ENCODE data around the gene PDZK1IP1.

The PDZK1IP1 gene, protein sequence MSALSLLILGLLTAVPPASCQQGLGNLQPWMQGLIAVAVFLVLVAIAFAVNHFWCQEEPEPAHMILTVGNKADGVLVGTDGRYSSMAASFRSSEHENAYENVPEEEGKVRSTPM

DNA sequence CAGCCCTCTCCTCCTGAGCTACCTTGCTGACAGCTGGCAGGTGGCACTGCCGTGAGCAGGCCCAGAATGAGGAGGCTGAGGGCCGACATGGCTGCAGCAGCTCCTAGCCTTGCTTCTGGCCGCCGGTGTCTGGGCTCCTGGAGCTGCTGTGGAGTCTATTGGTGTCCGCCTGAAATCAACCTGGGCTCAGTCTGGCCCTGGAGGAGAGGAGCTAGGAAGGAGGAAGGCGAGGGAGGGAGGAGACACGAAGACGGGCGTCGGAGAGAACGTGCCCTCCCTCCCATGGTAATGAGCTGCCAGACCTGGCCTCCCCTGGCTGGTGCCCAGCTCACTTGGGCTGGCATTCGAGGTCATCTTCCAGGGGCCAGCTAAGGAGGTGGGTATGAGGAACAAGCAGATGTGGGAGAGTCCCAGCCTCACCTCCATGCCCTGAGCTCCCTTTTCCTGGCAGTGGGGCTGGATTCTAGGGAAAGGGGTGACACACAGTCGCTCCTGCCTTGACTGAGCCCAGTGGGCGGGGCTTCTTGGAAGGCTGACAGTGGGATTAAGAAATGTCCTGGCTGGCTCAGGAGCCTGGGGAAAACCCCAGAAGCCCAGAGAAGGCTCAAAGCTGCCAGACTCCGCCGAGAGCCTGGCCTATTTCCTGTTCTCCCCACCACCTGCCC is at the start of gene PDZK1IP1:
Gene PDZK1IP1 (minus strand): TSS at position 193 of the 665 bp plus-strand sequence. CDS start 104 bp downstream, at position 89.
- H3K36me3 Mint-ChIP-seq (ENCODE audit: low read depth): no peaks in the 10 kb centered on the region
- peaks cover 20% of the 10 kb centered on the region for H3K27me3 Mint-ChIP-seq
- H3K9me3 Mint-ChIP-seq: no peaks in the 10 kb centered on the region
- no peak within 1 kb of the TSS for H3K4me3 Mint-ChIP-seq
- peaks cover 17% of the 10 kb centered on the region for H3K4me1 Mint-ChIP-seq (ENCODE audit: low read depth)
- intact Hi-C loops (cut with micrococcal nuclease): loop anchor here (5.0 kb wide), 1 partner anchor 42 kb away; the partner anchor contains the start of gene TAL1
- H3K27ac Mint-ChIP-seq: no peak within 1 kb of the TSS

DNA sequence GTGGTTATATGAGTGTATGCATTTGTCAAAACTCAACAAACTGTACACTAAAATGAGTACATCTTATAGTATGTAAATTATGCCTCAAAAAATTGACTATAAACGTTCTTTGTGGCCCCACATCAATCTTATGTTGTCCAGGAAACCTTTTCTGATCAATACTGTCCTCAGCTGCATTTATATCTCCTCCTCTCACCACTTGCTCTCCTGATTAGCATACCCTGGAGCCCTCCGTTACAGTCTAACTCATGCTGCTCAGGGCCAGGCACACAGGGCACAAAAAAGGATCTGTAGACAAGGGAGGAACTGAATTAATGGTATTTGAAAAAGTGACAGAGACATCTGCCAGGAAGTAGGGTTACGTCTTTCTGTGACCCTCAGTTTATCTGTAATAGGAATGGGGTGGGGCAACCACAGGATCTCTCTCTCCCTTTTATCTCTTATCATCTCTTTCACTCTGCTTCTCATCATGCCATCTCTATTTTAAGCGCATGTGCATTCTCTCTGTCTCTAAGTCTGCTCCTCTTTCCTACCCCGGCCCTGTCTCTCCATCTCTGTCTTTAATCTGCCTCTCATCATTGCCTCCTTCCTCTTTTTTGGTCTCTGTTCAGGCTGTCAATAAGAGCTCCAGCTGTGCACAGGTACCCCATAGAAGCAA is 49.2 kb upstream of the PDZK1IP1 start:
- Mint-ChIP-seq H3K27ac (no peak overlapping the region), H3K36me3 (ENCODE audit: low read depth) (no peaks in the 10 kb centered on the region), H3K4me1 (ENCODE audit: low read depth) (peaks cover 31% of the 10 kb centered on the region), H3K27me3 (peaks cover 56% of the 10 kb centered on the region), H3K4me3 (no peak overlapping the region), H3K9me3 (no peaks in the 10 kb centered on the region)
- intact Hi-C loops (cut with micrococcal nuclease): no loop called here

DNA sequence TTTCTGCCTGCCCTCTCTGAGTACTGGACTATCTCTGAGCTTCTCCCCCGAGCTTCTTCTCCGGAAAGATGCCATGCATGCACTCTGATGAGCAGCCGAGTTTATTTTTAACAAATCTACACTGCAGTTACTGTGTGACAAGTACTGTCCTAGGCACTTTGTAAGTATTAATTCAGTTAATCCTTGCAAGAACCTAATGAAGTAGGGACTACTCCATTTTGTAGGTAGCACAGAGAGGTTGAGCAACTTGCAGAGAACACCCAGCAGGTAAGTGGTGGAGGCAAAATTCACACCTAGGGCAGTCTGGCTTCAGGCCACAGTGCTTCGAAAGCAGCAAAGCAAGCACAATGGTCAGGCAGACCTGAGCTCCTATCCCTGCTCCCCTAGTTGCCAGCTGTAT is 46.0 kb upstream of the PDZK1IP1 start:
- Mint-ChIP-seq H3K27ac (no peak overlapping the region), H3K4me3 (no peak overlapping the region), H3K36me3 (ENCODE audit: low read depth) (peaks cover 7% of the 10 kb centered on the region), H3K27me3 (peaks cover 70% of the 10 kb centered on the region), H3K9me3 (no peaks in the 10 kb centered on the region), H3K4me1 (ENCODE audit: low read depth) (peaks cover 43% of the 10 kb centered on the region)
- intact Hi-C loops (cut with micrococcal nuclease): no loop called here

- no peaks in the 10 kb centered on the region for H3K9me3 Mint-ChIP-seq
- H3K4me1 Mint-ChIP-seq (ENCODE audit: low read depth): peaks cover 48% of the 10 kb centered on the region
- no peak overlapping the region for H3K27ac Mint-ChIP-seq
- no peak overlapping the region for H3K4me3 Mint-ChIP-seq
- H3K27me3 Mint-ChIP-seq: peaks cover 73% of the 10 kb centered on the region
- intact Hi-C loops (cut with micrococcal nuclease): no loop called here
- H3K36me3 Mint-ChIP-seq (ENCODE audit: low read depth): peaks cover 7% of the 10 kb centered on the region
Observed at GRCh38 chr1:47235241-47235681, 45.4 kb upstream of the PDZK1IP1 start.

DNA sequence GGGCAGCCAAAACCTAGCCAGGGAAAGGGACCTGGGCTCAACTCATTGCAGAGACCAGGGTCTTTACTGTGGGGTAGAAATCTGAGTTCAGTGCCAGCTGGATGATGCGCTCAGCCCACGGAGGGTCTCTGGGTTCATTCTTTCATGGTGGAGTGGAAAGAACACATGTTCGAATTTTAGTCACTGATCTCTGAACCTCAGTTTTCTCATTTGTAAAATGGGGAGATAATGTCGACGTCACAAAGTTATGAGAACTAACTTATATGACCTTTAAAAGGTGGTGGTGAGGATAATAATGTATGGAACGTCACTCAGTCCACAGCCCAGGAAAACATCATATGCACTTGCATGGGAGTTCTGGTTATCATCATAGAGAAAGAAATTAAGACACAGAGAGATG is 43.4 kb upstream of the PDZK1IP1 start:
- Mint-ChIP-seq H3K9me3 (no peaks in the 10 kb centered on the region), H3K4me1 (ENCODE audit: low read depth) (peaks cover 59% of the 10 kb centered on the region), H3K27ac (no peak overlapping the region), H3K36me3 (ENCODE audit: low read depth) (peaks cover 7% of the 10 kb centered on the region), H3K27me3 (peaks cover 88% of the 10 kb centered on the region), H3K4me3 (no peak overlapping the region)
- intact Hi-C loops (cut with micrococcal nuclease): loop anchor here (5.0 kb wide), 1 partner anchor 41 kb away; the partner anchor contains the start of gene PDZK1IP1

- Mint-ChIP-seq H3K27me3 (peaks cover 92% of the 10 kb centered on the region), H3K27ac (peak within 1 kb of the TSS; percentile 87), H3K9me3 (no peaks in the 10 kb centered on the region), H3K36me3 (ENCODE audit: low read depth) (peaks cover 7% of the 10 kb centered on the region), H3K4me1 (ENCODE audit: low read depth) (peaks cover 53% of the 10 kb centered on the region), H3K4me3 (peak within 1 kb of the TSS; percentile 75)
- intact Hi-C loops (cut with micrococcal nuclease): loop anchor here (5.0 kb wide), 1 partner anchor 40 kb away; the partner anchor contains the start of gene PDZK1IP1
Observed at GRCh38 chr1:47232187-47232874, 42.5 kb upstream of the PDZK1IP1 start, which contains the start of gene TAL1. Gene TAL1, minus strand, starts transcription at chr1:47232225. Its CDS starts 6,337 bp downstream, at chr1:47225888.

GRCh38 chr1:47231301-47232186 is 41.7 kb upstream of the PDZK1IP1 start:
- peak overlapping the region; percentile 75 for H3K4me3 Mint-ChIP-seq
- peaks cover 97% of the 10 kb centered on the region for H3K27me3 Mint-ChIP-seq
- H3K4me1 Mint-ChIP-seq (ENCODE audit: low read depth): peaks cover 52% of the 10 kb centered on the region
- intact Hi-C loops (cut with micrococcal nuclease): loop anchor here (5.0 kb wide), 1 partner anchor 39 kb away; the partner anchor contains the start of gene PDZK1IP1
- peaks cover 7% of the 10 kb centered on the region for H3K36me3 Mint-ChIP-seq (ENCODE audit: low read depth)
- peak overlapping the region; percentile 87 for H3K27ac Mint-ChIP-seq
- no peaks in the 10 kb centered on the region for H3K9me3 Mint-ChIP-seq

DNA sequence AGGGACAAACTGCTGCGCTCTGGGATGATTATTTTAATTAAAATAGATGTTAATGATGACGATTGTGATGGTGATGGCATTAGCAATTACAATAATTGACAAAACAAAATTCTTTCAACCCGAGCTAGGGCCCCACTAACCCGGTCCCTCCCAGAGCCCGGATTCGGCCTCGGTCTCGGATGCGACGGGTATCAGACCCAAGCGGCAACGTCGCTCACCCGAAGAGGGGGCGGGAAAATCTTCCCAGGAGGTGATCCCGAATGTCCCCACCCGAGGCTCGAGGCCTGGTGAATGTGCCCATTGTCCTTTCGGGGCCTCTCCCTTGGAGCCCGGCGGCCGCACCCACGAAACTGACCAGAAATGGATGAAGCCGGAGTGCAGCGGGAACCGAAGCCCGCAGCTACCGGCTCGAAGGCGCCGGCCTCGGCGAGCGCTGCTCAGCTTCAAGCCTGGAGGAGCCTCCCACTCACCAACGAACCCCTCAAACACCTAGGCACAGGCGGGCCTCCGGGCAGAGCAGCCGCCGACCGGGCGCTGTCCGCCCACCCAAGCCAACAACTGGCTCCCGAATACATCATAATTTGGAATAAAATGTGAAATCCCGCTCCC is 41.0 kb upstream of the PDZK1IP1 start:
- peak overlapping the region; percentile 87 for H3K27ac Mint-ChIP-seq
- peaks cover 98% of the 10 kb centered on the region for H3K27me3 Mint-ChIP-seq
- peaks cover 7% of the 10 kb centered on the region for H3K36me3 Mint-ChIP-seq (ENCODE audit: low read depth)
- peaks cover 52% of the 10 kb centered on the region for H3K4me1 Mint-ChIP-seq (ENCODE audit: low read depth)
- no peaks in the 10 kb centered on the region for H3K9me3 Mint-ChIP-seq
- intact Hi-C loops (cut with micrococcal nuclease): loop anchor here (5.0 kb wide), 1 partner anchor 38 kb away; the partner anchor contains the start of gene PDZK1IP1
- H3K4me3 Mint-ChIP-seq: peak overlapping the region; percentile 57

GRCh38 chr1:47229886-47230691 is 40.3 kb upstream of the PDZK1IP1 start:
- peaks cover 51% of the 10 kb centered on the region for H3K4me1 Mint-ChIP-seq (ENCODE audit: low read depth)
- peak overlapping the region; percentile 57 for H3K4me3 Mint-ChIP-seq
- H3K36me3 Mint-ChIP-seq (ENCODE audit: low read depth): peaks cover 7% of the 10 kb centered on the region
- intact Hi-C loops (cut with micrococcal nuclease): loop anchor here (5.0 kb wide), 1 partner anchor 38 kb away; the partner anchor contains the start of gene PDZK1IP1
- peaks cover 94% of the 10 kb centered on the region for H3K27me3 Mint-ChIP-seq
- H3K9me3 Mint-ChIP-seq: no peaks in the 10 kb centered on the region
- H3K27ac Mint-ChIP-seq: no peak overlapping the region

- Mint-ChIP-seq H3K4me3 (peak overlapping the region; percentile 27), H3K27me3 (peaks cover 85% of the 10 kb centered on the region), H3K9me3 (no peaks in the 10 kb centered on the region), H3K36me3 (ENCODE audit: low read depth) (peaks cover 7% of the 10 kb centered on the region), H3K27ac (no peak overlapping the region), H3K4me1 (ENCODE audit: low read depth) (peaks cover 49% of the 10 kb centered on the region)
- intact Hi-C loops (cut with micrococcal nuclease): no loop called here
Observed at GRCh38 chr1:47229031-47229885, 39.4 kb upstream of the PDZK1IP1 start.

DNA sequence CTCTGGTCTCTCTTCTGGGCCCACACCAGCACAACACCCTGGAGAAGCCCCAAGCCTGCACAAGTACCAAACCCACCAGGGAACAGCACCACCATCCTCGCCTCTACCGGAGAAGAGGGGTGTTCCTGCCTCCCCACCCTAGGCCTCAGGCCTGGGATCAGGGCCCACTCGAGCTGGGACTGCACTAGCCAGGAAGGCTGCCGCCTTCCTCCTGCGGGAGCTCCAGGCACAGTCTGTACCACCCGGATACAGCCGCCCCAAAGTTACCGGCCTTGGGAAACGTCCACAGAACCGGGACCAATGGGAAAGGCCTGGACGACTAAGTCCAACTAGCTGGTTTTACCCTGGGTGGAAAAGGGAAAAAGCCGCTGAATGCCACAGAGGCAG is 38.8 kb upstream of the PDZK1IP1 start:
- Mint-ChIP-seq H3K27ac (no peak overlapping the region), H3K27me3 (peaks cover 79% of the 10 kb centered on the region), H3K4me3 (no peak overlapping the region), H3K9me3 (no peaks in the 10 kb centered on the region), H3K36me3 (ENCODE audit: low read depth) (peaks cover 7% of the 10 kb centered on the region), H3K4me1 (ENCODE audit: low read depth) (peaks cover 49% of the 10 kb centered on the region)
- intact Hi-C loops (cut with micrococcal nuclease): no loop called here
